Muscle of arm (tissue), 12 donors: ENCODE measurements around the gene STX3. TPM values are rescaled to one million over a fixed set of nuclear protein-coding genes. Genes with fewer than 3 reads are reported as not detected.
"Not testable (repeated sequence)": the region's sequence is repeated elsewhere in the genome, so short reads cannot be mapped to it uniquely, and the experiment has no call there.

ENCODE experiments used
- DNase-seq: peaks from one replicate; pipeline ENCODE4 v3.0.0-alpha.2; 2013
- polyA plus RNA-seq, 12 donors: library from polyadenylated mRNA; unstranded; fragments of 120-200 nt; gene quantifications; one replicate each; pipeline ENCODE4 v1.2.1, GENCODE V29; 2013; ENCODE audit not compliant: insufficient read length in 12 of 12

The STX3 gene
- polyA plus RNA-seq, 12 donors: 2.7 to 14.3 (median 5.3) TPM; not detected in 1

GRCh38 chr11:59756845-59757244 lies 1.7 kb downstream of the STX3 start:
- DNase-seq: no peak

GRCh38 chr11:59758401-59759037 lies 3.3 kb downstream of the STX3 start:
- DNase-seq: no peak

- DNase-seq: no peak
Measured at GRCh38 chr11:59759900-59760299, 4.7 kb downstream of the STX3 start.

- DNase-seq: no peak
Measured at GRCh38 chr11:59760771-59761170, 5.6 kb downstream of the STX3 start.

GRCh38 chr11:59761993-59762392 lies 6.8 kb downstream of the STX3 start:
- DNase-seq: no peak

- no peak for DNase-seq
Measured at GRCh38 chr11:59765068-59765735, 10.0 kb downstream of the STX3 start.

GRCh38 chr11:59766542-59767224 lies 11.5 kb downstream of the STX3 start:
- DNase-seq: no peak

- DNase-seq: no peak
Measured at GRCh38 chr11:59767225-59767611, 12.0 kb downstream of the STX3 start.

- DNase-seq: no peak
Measured at GRCh38 chr11:59769111-59769510, 13.9 kb downstream of the STX3 start.

GRCh38 chr11:59769828-59770227 lies 14.7 kb downstream of the STX3 start:
- DNase-seq: no peak

GRCh38 chr11:59770319-59770718 lies 15.1 kb downstream of the STX3 start:
- DNase-seq: no peak

- DNase-seq: no peak
Measured at GRCh38 chr11:59770869-59771268, 15.7 kb downstream of the STX3 start.

GRCh38 chr11:59771605-59772004 lies 16.4 kb downstream of the STX3 start:
- no peak for DNase-seq

- DNase-seq: no peak
Measured at GRCh38 chr11:59773083-59773440, 17.9 kb downstream of the STX3 start.

GRCh38 chr11:59776210-59777066 lies 21.3 kb downstream of the STX3 start:
- no peak for DNase-seq

GRCh38 chr11:59777104-59777503 lies 21.9 kb downstream of the STX3 start:
- no peak for DNase-seq

- no peak for DNase-seq
Measured at GRCh38 chr11:59778122-59778521, 22.9 kb downstream of the STX3 start.

GRCh38 chr11:59779487-59779886 lies 24.3 kb downstream of the STX3 start:
- DNase-seq: no peak

GRCh38 chr11:59782080-59782479 lies 26.9 kb downstream of the STX3 start:
- DNase-seq: no peak

GRCh38 chr11:59783632-59784090 lies 28.5 kb downstream of the STX3 start:
- DNase-seq: no peak

GRCh38 chr11:59784441-59784840 lies 29.3 kb downstream of the STX3 start:
- not testable (repeated sequence) for DNase-seq

GRCh38 chr11:59785818-59786217 lies 30.6 kb downstream of the STX3 start:
- no peak for DNase-seq
